Activated naive CD4-positive, alpha-beta T cell treated with anti-CD3 and anti-CD28 coated beads, Interleukin-2, amount 50 U/mL, for 72 hours (primary cell): Measurements from ENCODE around the gene APLF. TPM values are rescaled to one million over a fixed set of nuclear protein-coding genes. Genes with fewer than 3 reads are reported as not detected.
"Not testable (repeated sequence)": the region's sequence is repeated elsewhere in the genome, so short reads cannot be mapped to it uniquely, and the experiment has no call there.

Source experiments
- ATAC-seq, 2 donors: fragments of 150-1000 bp; cut with Tn5 transposase; 2 replicates each; pipeline ENCODE4 v1.10.0; 2021; ENCODE audit warnings: mild to moderate bottlenecking in 2 of 2, moderate library complexity in 2 of 2
- DNase-seq, 2 donors: peaks; one replicate each; pipeline ENCODE4 v3.0.0; 2021 to 2022; ENCODE audit warnings: low spot score in 2 of 2
- H3K27ac Mint-ChIP-seq, 2 donors: one replicate each; pipeline ENCODE4 v1.8.0; 2022; ENCODE audit warnings: mild to moderate bottlenecking in 2 of 2, mixed read lengths in 2 of 2
- H3K36me3 Mint-ChIP-seq, 2 donors: one replicate each; pipeline ENCODE4 v1.8.0; 2022; ENCODE audit warnings: mixed read lengths in 2 of 2
- H3K9me3 Mint-ChIP-seq, 2 donors: one replicate each; pipeline ENCODE4 v1.8.0; 2022; ENCODE audit warnings: mixed read lengths in 2 of 2
- total RNA-seq, 2 donors: library from RNA; stranded (reverse); gene quantifications; one replicate each; pipeline ENCODE4 v1.2.3, GENCODE V29; 2022

The APLF gene
- total RNA-seq, 2 donors from 2014 or later: 2.1 to 2.6 TPM

- ATAC-seq (no peak), DNase-seq (no peak)
- no peaks in the 10 kb centered on the region for H3K36me3 Mint-ChIP-seq
- no peaks in the 10 kb centered on the region for H3K9me3 Mint-ChIP-seq
- no peak overlapping the region for H3K27ac Mint-ChIP-seq
Observed at GRCh38 chr2:68435615-68436014, 31.8 kb upstream of the APLF start.

- Mint-ChIP-seq H3K27ac (no peak overlapping the region), H3K9me3 (no peaks in the 10 kb centered on the region), H3K36me3 (no peaks in the 10 kb centered on the region)
- DNase-seq (no peak), ATAC-seq (no peak)
Observed at GRCh38 chr2:68436270-68436669, 31.1 kb upstream of the APLF start.

GRCh38 chr2:68438455-68439303 lies 28.7 kb upstream of the APLF start:
- no peak for ATAC-seq
- Mint-ChIP-seq H3K9me3 (no peaks in the 10 kb centered on the region), H3K27ac (no peak overlapping the region), H3K36me3 (no peaks in the 10 kb centered on the region)
- DNase-seq: no peak

GRCh38 chr2:68441179-68441993 lies 26.0 kb upstream of the APLF start:
- peak; percentile 72 to 86 for DNase-seq
- Mint-ChIP-seq H3K36me3 (no peaks in the 10 kb centered on the region), H3K9me3 (no peaks in the 10 kb centered on the region), H3K27ac (no peak overlapping the region)
- ATAC-seq: peak; percentile 98 to 100

- no peaks in the 10 kb centered on the region for H3K9me3 Mint-ChIP-seq
- no peak overlapping the region for H3K27ac Mint-ChIP-seq
- ATAC-seq (no peak), DNase-seq (no peak)
- H3K36me3 Mint-ChIP-seq: no peaks in the 10 kb centered on the region
Observed at GRCh38 chr2:68441994-68442322, 25.4 kb upstream of the APLF start.

GRCh38 chr2:68446425-68446824 lies 21.0 kb upstream of the APLF start:
- DNase-seq, H3K27ac Mint-ChIP-seq, ATAC-seq, H3K36me3 Mint-ChIP-seq, H3K9me3 Mint-ChIP-seq: not testable (repeated sequence)

- ATAC-seq (no peak), DNase-seq (no peak)
- Mint-ChIP-seq H3K36me3 (no peaks in the 10 kb centered on the region), H3K27ac (no peak overlapping the region), H3K9me3 (no peaks in the 10 kb centered on the region)
Observed at GRCh38 chr2:68447118-68447517, 20.3 kb upstream of the APLF start.

- peak overlapping the region in 1 of 2 donors; percentile 44 for H3K27ac Mint-ChIP-seq
- no peak for DNase-seq
- ATAC-seq: peak; percentile 67 to 80
- H3K36me3 Mint-ChIP-seq: no peaks in the 10 kb centered on the region
- H3K9me3 Mint-ChIP-seq: no peaks in the 10 kb centered on the region
Observed at GRCh38 chr2:68448671-68449653, 18.4 kb upstream of the APLF start.

- H3K9me3 Mint-ChIP-seq: no peaks in the 10 kb centered on the region
- DNase-seq (no peak), ATAC-seq (peak in 1 of 2 donors; percentile 24)
- no peaks in the 10 kb centered on the region for H3K36me3 Mint-ChIP-seq
- H3K27ac Mint-ChIP-seq: no peak overlapping the region
Observed at GRCh38 chr2:68452158-68452900, 15.1 kb upstream of the APLF start.

- Mint-ChIP-seq H3K27ac (no peak overlapping the region), H3K36me3 (no peaks in the 10 kb centered on the region), H3K9me3 (no peaks in the 10 kb centered on the region)
- DNase-seq (no peak), ATAC-seq (no peak)
Observed at GRCh38 chr2:68453761-68454360, 13.5 kb upstream of the APLF start.

- ATAC-seq (no peak), DNase-seq (no peak)
- Mint-ChIP-seq H3K27ac (no peak overlapping the region), H3K9me3 (no peaks in the 10 kb centered on the region), H3K36me3 (no peaks in the 10 kb centered on the region)
Observed at GRCh38 chr2:68454719-68455118, 12.7 kb upstream of the APLF start.

- DNase-seq (no peak), ATAC-seq (no peak)
- no peaks in the 10 kb centered on the region for H3K9me3 Mint-ChIP-seq
- H3K36me3 Mint-ChIP-seq: no peaks in the 10 kb centered on the region
- H3K27ac Mint-ChIP-seq: no peak overlapping the region
Observed at GRCh38 chr2:68456198-68456597, 11.2 kb upstream of the APLF start.

GRCh38 chr2:68458981-68459380 lies 8.4 kb upstream of the APLF start:
- no peak for DNase-seq
- Mint-ChIP-seq H3K9me3 (no peaks in the 10 kb centered on the region), H3K27ac (peak overlapping the region in 1 of 2 donors; percentile 39), H3K36me3 (no peaks in the 10 kb centered on the region)
- no peak for ATAC-seq

- Mint-ChIP-seq H3K27ac (no peak overlapping the region), H3K9me3 (no peaks in the 10 kb centered on the region), H3K36me3 (peaks cover 6 to 8% of the 10 kb centered on the region in 2 donors)
- no peak for DNase-seq
- no peak for ATAC-seq
Observed at GRCh38 chr2:68463287-68463877, 4.0 kb upstream of the APLF start.

- DNase-seq (no peak), ATAC-seq (no peak)
- Mint-ChIP-seq H3K9me3 (no peaks in the 10 kb centered on the region), H3K36me3 (peaks cover 6 to 8% of the 10 kb centered on the region in 2 donors), H3K27ac (no peak overlapping the region)
Observed at GRCh38 chr2:68464651-68465050, 2.7 kb upstream of the APLF start.
